Measurements from ENCODE around the gene PTPN1. TPM values are rescaled to one million over a fixed set of nuclear protein-coding genes. Genes with fewer than 3 reads are reported as not detected.

Gene PTPN1
- total and polyA plus RNA-seq, 2 experiments from 2014 or later = 16.9 to 26.4 TPM

DNA sequence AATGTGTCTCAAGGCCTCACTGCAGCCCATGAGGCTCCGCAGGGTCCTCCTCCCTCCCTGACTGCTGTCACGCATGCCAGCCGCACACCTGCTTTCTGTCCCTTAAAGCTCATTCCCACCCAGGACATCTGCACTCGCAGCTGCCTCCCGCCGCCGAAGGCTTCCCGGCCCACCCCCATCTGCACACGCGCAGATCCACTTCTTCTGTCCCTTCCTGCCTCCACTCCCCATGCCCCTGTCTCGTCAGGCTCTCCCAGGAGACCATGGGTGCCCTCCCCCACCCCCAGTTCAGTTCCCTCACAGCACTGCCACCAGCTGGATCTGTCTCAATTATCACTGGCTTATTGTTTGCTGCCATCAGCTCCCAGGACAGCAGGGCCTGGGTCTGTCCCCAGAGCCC, 118.1 kb downstream of the PTPN1 start (continued):
- TF ChIP-seq, protein P1, sequence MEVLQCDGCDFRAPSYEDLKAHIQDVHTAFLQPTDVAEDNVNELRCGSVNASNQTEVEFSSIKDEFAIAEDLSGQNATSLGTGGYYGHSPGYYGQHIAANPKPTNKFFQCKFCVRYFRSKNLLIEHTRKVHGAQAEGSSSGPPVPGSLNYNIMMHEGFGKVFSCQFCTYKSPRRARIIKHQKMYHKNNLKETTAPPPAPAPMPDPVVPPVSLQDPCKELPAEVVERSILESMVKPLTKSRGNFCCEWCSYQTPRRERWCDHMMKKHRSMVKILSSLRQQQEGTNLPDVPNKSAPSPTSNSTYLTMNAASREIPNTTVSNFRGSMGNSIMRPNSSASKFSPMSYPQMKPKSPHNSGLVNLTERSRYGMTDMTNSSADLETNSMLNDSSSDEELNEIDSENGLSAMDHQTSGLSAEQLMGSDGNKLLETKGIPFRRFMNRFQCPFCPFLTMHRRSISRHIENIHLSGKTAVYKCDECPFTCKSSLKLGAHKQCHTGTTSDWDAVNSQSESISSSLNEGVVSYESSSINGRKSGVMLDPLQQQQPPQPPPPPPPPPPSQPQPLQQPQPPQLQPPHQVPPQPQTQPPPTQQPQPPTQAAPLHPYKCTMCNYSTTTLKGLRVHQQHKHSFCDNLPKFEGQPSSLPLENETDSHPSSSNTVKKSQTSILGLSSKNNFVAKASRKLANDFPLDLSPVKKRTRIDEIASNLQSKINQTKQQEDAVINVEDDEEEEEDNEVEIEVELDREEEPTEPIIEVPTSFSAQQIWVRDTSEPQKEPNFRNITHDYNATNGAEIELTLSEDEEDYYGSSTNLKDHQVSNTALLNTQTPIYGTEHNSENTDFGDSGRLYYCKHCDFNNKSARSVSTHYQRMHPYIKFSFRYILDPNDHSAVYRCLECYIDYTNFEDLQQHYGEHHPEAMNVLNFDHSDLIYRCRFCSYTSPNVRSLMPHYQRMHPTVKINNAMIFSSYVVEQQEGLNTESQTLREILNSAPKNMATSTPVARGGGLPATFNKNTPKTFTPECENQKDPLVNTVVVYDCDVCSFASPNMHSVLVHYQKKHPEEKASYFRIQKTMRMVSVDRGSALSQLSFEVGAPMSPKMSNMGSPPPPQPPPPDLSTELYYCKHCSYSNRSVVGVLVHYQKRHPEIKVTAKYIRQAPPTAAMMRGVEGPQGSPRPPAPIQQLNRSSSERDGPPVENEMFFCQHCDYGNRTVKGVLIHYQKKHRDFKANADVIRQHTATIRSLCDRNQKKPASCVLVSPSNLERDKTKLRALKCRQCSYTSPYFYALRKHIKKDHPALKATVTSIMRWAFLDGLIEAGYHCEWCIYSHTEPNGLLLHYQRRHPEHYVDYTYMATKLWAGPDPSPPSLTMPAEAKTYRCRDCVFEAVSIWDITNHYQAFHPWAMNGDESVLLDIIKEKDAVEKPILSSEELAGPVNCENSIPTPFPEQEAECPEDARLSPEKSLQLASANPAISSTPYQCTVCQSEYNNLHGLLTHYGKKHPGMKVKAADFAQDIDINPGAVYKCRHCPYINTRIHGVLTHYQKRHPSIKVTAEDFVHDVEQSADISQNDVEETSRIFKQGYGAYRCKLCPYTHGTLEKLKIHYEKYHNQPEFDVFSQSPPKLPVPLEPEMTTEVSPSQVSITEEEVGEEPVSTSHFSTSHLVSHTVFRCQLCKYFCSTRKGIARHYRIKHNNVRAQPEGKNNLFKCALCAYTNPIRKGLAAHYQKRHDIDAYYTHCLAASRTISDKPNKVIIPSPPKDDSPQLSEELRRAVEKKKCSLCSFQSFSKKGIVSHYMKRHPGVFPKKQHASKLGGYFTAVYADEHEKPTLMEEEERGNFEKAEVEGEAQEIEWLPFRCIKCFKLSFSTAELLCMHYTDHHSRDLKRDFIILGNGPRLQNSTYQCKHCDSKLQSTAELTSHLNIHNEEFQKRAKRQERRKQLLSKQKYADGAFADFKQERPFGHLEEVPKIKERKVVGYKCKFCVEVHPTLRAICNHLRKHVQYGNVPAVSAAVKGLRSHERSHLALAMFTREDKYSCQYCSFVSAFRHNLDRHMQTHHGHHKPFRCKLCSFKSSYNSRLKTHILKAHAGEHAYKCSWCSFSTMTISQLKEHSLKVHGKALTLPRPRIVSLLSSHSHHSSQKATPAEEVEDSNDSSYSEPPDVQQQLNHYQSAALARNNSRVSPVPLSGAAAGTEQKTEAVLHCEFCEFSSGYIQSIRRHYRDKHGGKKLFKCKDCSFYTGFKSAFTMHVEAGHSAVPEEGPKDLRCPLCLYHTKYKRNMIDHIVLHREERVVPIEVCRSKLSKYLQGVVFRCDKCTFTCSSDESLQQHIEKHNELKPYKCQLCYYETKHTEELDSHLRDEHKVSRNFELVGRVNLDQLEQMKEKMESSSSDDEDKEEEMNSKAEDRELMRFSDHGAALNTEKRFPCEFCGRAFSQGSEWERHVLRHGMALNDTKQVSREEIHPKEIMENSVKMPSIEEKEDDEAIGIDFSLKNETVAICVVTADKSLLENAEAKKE (CRISPR knock-in tag; IDR thresholded peaks at IDR 0.05) = no peak
- TF ChIP-seq ZNF114 (CRISPR knock-in tag; IDR thresholded peaks at IDR 0.05) (no peak), STAT1 (IDR thresholded peaks at IDR 0.05; ENCODE audit: unreplicated experiment) (no peak), ZNF331 (CRISPR knock-in tag; IDR thresholded peaks at IDR 0.05; ENCODE audit: low read depth) (no peak), EZH2 (IDR thresholded peaks at IDR 0.05; ENCODE audit: low read depth, unreplicated experiment) (no peak)

DNA sequence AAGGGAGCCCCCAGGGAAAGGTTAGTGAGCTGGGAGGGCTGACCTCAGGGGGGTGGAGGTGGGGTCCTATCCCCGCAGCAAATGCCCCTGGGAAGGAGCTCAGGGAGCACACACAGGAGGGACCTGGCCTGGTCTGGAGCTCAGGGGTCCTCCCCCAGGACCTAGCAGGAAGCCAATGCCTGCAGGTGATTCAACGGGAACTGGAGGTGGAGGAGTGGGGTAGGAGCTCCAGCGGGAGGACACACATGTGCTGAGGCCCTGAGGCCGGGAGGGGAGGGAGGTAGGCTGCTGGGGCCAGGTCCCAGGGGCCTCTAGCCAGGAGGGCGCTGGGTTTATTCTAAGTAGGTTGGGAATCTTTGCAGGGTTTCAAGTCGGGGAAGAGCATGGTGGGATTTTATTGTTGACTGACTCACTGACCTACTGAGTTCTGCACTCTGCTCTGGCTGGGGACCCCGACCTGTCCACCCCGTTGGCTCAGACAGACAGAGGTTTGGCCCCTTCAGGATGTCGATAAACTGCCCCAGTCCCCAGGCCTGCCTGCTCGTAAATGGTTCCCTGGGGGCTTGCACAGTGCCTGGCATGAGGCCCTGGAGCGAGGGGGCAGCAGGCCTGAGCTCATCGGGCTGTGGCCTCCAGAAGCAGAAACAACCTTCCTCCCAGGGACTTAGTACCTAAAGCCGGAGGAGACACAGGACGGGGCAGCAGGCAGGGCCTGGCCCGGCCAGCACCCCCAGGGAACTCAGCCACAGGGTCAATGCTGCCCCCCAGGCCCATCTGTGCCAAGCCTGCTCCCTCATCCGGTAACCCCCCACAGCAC, 118.9 kb downstream of the PTPN1 start:
- Histone ChIP-seq H3F3A (replicated peaks; ENCODE audit: low read depth) (no peaks in the 10 kb centered on the region), H3K4me2 (no peak overlapping the region), H3K27me3 (ENCODE audit: insufficient read depth) (no peaks in the 10 kb centered on the region), H3K4me1 (ENCODE audit: insufficient read depth) (peaks cover 5% of the 10 kb centered on the region; the same call in 1 of the 2 replicates), H3K9me2 (ENCODE audit: insufficient read depth) (no peaks in the 10 kb centered on the region), H3K36me3 (ENCODE audit: insufficient read depth) (no peaks in the 10 kb centered on the region), H3K27ac (ENCODE audit: low read depth) (no peak overlapping the region; the same call in 1 of the 2 replicates), H2AFZ (no peak overlapping the region), H3K4me3 (no peak overlapping the region), H3K79me2 (replicated peaks; ENCODE audit: insufficient read depth) (no peaks in the 10 kb centered on the region), H4K20me1 (replicated peaks; ENCODE audit: insufficient read depth) (no peaks in the 10 kb centered on the region)
- Mint-ChIP-seq H3K27me3 (ENCODE audit: insufficient read depth, low read depth, poor library complexity) (peaks cover 11% of the 10 kb centered on the region), H3K4me1 (peaks cover 16% of the 10 kb centered on the region), H3K36me3 (ENCODE audit: low read depth) (no peaks in the 10 kb centered on the region), H3K9me3 (no peaks in the 10 kb centered on the region), H3K27ac (no peak overlapping the region), H3K4me3 (no peak overlapping the region)
- DNase-seq (ENCODE audit: low spot score) (peak; percentile 8), ATAC-seq (no peak)
- TF ChIP-seq CREB1 (CRISPR knock-in tag; IDR thresholded peaks at IDR 0.05; ENCODE audit: low read depth) = no peak
- TF ChIP-seq, protein P2, sequence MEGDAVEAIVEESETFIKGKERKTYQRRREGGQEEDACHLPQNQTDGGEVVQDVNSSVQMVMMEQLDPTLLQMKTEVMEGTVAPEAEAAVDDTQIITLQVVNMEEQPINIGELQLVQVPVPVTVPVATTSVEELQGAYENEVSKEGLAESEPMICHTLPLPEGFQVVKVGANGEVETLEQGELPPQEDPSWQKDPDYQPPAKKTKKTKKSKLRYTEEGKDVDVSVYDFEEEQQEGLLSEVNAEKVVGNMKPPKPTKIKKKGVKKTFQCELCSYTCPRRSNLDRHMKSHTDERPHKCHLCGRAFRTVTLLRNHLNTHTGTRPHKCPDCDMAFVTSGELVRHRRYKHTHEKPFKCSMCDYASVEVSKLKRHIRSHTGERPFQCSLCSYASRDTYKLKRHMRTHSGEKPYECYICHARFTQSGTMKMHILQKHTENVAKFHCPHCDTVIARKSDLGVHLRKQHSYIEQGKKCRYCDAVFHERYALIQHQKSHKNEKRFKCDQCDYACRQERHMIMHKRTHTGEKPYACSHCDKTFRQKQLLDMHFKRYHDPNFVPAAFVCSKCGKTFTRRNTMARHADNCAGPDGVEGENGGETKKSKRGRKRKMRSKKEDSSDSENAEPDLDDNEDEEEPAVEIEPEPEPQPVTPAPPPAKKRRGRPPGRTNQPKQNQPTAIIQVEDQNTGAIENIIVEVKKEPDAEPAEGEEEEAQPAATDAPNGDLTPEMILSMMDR (conservative IDR thresholded peaks at IDR 0.05; ENCODE audit: low read depth in 2 of 2) = no peak
- TF ChIP-seq, protein P3, sequence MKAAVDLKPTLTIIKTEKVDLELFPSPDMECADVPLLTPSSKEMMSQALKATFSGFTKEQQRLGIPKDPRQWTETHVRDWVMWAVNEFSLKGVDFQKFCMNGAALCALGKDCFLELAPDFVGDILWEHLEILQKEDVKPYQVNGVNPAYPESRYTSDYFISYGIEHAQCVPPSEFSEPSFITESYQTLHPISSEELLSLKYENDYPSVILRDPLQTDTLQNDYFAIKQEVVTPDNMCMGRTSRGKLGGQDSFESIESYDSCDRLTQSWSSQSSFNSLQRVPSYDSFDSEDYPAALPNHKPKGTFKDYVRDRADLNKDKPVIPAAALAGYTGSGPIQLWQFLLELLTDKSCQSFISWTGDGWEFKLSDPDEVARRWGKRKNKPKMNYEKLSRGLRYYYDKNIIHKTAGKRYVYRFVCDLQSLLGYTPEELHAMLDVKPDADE (IDR thresholded peaks at IDR 0.05) = no peak
- no peak for TF ChIP-seq ZNF114 (CRISPR knock-in tag; IDR thresholded peaks at IDR 0.05)
- no peak for TF ChIP-seq STAT1 (IDR thresholded peaks at IDR 0.05; ENCODE audit: unreplicated experiment)
- TF ChIP-seq JUNB (IDR thresholded peaks at IDR 0.05; ENCODE audit: unreplicated experiment) = no peak

Data from GM23338 (cell line).